Ishikawa (cell line): ENCODE measurements around the gene LPP.

ENCODE experiments used
- CEBPB ChIP-seq: IDR thresholded peaks from 2 replicates; pipeline ENCODE4 v1.6.1; 2012
- CREB1 ChIP-seq: IDR thresholded peaks from 2 replicates; pipeline ENCODE4 v1.6.1; 2012; ENCODE audit warnings: low read depth
- EGR1 ChIP-seq: IDR thresholded peaks from 2 replicates; pipeline ENCODE4 v1.6.1; 2012
- EP300 ChIP-seq: IDR thresholded peaks from 2 replicates; pipeline ENCODE4 v1.6.1; 2012; ENCODE audit warnings: borderline replicate concordance
- FOXM1 ChIP-seq: IDR thresholded peaks from 2 replicates; pipeline ENCODE4 v1.6.1; 2012; ENCODE audit warnings: low read depth, borderline replicate concordance
- MAX ChIP-seq: IDR thresholded peaks from 2 replicates; pipeline ENCODE4 v1.6.1; 2012
- NFIC ChIP-seq: IDR thresholded peaks from 2 replicates; pipeline ENCODE4 v1.6.1; 2012
- RAD21 ChIP-seq: IDR thresholded peaks from 2 replicates; pipeline ENCODE4 v1.6.1; 2012; ENCODE audit warnings: low read depth
- TAF1 ChIP-seq: IDR thresholded peaks from 2 replicates; pipeline ENCODE4 v1.6.1; 2012; ENCODE audit warnings: low read depth, mild to moderate bottlenecking
- TCF12 ChIP-seq: IDR thresholded peaks from 2 replicates; pipeline ENCODE4 v1.6.1; 2012; ENCODE audit warnings: low read depth
- TEAD4 ChIP-seq: IDR thresholded peaks from 2 replicates; pipeline ENCODE4 v1.6.1; 2012
- YY1 ChIP-seq: IDR thresholded peaks from 2 replicates; pipeline ENCODE4 v1.6.1; 2012; ENCODE audit warnings: low read depth
- ZBTB7A ChIP-seq: IDR thresholded peaks from 2 replicates; pipeline ENCODE4 v1.6.1; 2012; ENCODE audit warnings: low read depth
- TF ChIP-seq, protein P1 (sequence below): IDR thresholded peaks from 2 replicates; pipeline ENCODE4 v1.6.1; 2012
- TF ChIP-seq, protein P2 (sequence below): IDR thresholded peaks from 2 replicates; pipeline ENCODE4 v1.6.1; 2012; ENCODE audit warnings: low read depth, mild to moderate bottlenecking

The LPP gene

GRCh38 chr3:188345223-188345622 is 191.3 kb downstream of the LPP start:
- TF ChIP-seq NFIC, result peak; percentile 54
- TF ChIP-seq TEAD4, result peak; percentile 57
- TF ChIP-seq CREB1, result no peak
- TF ChIP-seq TCF12, result peak; percentile 35; the same call in 1 of the 2 replicates
- peak; percentile 58; the same call in 1 of the 2 replicates for TF ChIP-seq EP300

DNA sequence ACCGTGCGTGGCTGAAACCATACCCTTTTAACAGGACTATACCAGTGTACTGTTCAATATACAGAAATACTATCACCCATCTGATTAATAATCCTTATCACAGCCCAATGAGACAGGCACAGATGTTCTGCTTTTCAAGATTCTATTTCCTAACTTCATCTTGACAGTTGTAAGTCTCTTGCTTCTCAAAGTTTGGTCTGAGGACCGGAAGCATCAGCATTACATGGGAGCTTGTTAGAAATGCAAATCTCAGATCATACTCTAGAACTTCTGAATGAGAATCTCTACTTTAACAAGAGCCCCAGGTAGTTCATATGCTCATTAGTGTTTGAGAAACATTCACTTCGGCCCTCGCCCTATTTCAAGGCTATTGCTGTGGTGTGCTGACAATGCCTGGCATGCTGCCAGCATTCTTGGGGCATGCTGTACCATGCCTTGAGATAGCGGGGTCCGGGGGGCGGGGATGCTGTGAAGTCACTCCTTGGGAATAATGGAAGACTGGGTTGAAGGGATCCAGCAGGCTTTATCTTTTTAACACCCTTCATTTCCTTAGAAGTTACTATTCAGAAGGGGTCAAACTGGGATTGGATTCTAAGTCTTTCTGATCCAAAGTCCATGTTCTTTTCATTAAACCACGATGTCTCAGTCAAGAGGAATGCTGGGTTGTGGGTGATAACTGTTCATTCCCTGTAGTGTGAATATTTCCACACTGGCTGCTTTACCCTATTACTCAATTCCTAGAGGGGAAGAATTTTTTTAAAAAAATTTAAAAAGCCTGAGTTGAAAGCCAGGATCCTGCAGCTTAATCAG is 194.7 kb downstream of the LPP start:
- TF ChIP-seq EP300, result peak; percentile 49; the same call in 1 of the 2 replicates
- no peak for TF ChIP-seq EGR1
- TF ChIP-seq MAX, result peak; percentile 70
- TF ChIP-seq YY1, result no peak
- peak; percentile 98 for TF ChIP-seq CEBPB
- TF ChIP-seq, protein P1, sequence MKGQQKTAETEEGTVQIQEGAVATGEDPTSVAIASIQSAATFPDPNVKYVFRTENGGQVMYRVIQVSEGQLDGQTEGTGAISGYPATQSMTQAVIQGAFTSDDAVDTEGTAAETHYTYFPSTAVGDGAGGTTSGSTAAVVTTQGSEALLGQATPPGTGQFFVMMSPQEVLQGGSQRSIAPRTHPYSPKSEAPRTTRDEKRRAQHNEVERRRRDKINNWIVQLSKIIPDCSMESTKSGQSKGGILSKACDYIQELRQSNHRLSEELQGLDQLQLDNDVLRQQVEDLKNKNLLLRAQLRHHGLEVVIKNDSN, result no peak
- peak; percentile 14; the same call in 1 of the 2 replicates for TF ChIP-seq RAD21
- TF ChIP-seq NFIC, result peak; percentile 98
- peak; percentile 55 for TF ChIP-seq TCF12
- TF ChIP-seq TAF1, result no peak
- TF ChIP-seq, protein P2, sequence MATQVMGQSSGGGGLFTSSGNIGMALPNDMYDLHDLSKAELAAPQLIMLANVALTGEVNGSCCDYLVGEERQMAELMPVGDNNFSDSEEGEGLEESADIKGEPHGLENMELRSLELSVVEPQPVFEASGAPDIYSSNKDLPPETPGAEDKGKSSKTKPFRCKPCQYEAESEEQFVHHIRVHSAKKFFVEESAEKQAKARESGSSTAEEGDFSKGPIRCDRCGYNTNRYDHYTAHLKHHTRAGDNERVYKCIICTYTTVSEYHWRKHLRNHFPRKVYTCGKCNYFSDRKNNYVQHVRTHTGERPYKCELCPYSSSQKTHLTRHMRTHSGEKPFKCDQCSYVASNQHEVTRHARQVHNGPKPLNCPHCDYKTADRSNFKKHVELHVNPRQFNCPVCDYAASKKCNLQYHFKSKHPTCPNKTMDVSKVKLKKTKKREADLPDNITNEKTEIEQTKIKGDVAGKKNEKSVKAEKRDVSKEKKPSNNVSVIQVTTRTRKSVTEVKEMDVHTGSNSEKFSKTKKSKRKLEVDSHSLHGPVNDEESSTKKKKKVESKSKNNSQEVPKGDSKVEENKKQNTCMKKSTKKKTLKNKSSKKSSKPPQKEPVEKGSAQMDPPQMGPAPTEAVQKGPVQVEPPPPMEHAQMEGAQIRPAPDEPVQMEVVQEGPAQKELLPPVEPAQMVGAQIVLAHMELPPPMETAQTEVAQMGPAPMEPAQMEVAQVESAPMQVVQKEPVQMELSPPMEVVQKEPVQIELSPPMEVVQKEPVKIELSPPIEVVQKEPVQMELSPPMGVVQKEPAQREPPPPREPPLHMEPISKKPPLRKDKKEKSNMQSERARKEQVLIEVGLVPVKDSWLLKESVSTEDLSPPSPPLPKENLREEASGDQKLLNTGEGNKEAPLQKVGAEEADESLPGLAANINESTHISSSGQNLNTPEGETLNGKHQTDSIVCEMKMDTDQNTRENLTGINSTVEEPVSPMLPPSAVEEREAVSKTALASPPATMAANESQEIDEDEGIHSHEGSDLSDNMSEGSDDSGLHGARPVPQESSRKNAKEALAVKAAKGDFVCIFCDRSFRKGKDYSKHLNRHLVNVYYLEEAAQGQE, result no peak
- TF ChIP-seq FOXM1, result peak; percentile 43; the same call in 1 of the 2 replicates
- TF ChIP-seq TEAD4, result peak; percentile 84

- TF ChIP-seq TCF12 (no peak), RAD21 (no peak), CEBPB (no peak), CREB1 (no peak), MAX (no peak), ZBTB7A (no peak), YY1 (no peak), NFIC (no peak), FOXM1 (no peak)
- TF ChIP-seq, protein P1, result no peak
- TF ChIP-seq, protein P2, result no peak
These were observed 195.5 kb downstream of the LPP start for GRCh38 chr3:188349351-188349901.

- TF ChIP-seq FOXM1, result no peak
- TF ChIP-seq, protein P1, result no peak
- no peak for TF ChIP-seq RAD21
- TF ChIP-seq ZBTB7A, result no peak
- no peak for TF ChIP-seq CEBPB
- TF ChIP-seq TAF1, result no peak
- no peak for TF ChIP-seq MAX
- no peak for TF ChIP-seq TCF12
- TF ChIP-seq EP300, result no peak
- no peak for TF ChIP-seq CREB1
- TF ChIP-seq EGR1, result no peak
- TF ChIP-seq YY1, result no peak
- TF ChIP-seq NFIC, result no peak
- TF ChIP-seq TEAD4, result no peak
- TF ChIP-seq, protein P2, result no peak
These were observed 196.0 kb downstream of the LPP start for GRCh38 chr3:188349933-188350332.
